Right lobe of liver (tissue), 6 donors: ENCODE data around the gene CAMK2B. TPM values are rescaled to one million over a fixed set of nuclear protein-coding genes. Genes with fewer than 3 reads are reported as not detected.
A peak's percentile ranks its signal among the peaks of the same experiment; 100 is the strongest.

Experiments used
- ATAC-seq, 4 donors: fragments of 200-7000 bp; cut with Tn5 transposase; one replicate each; pipeline ENCODE4 v1.9.1; 2020; ENCODE audit warnings: mild to moderate bottlenecking in 4 of 4, moderate library complexity in 4 of 4
- DNase-seq, 3 donors: peaks; one replicate each; pipeline ENCODE4 v3.0.0-alpha.2; 2020
- H3K27ac ChIP-seq, 3 donors: fragments of 200-600 bp; one replicate each; pipeline ENCODE4 v1.8.0; 2022
- H3K27me3 ChIP-seq, 2 donors: fragments of 200-600 bp; one replicate each; pipeline ENCODE4 v1.8.0; 2022
- H3K36me3 ChIP-seq, 4 donors: fragments of 200-600 bp; sonication (generic) in 1 of 4; one replicate each; pipeline versions ENCODE4 v1.5.1 to v1.8.0; 2017 to 2022; ENCODE audit warnings: control low read depth in 1 of 4
- H3K4me1 ChIP-seq, 4 donors: fragments of 200-600 bp; sonication (generic) in 1 of 4; one replicate each; pipeline versions ENCODE4 v1.5.1 to v1.8.0; 2017 to 2022; ENCODE audit warnings: control low read depth in 1 of 4
- H3K4me3 ChIP-seq, 3 donors: fragments of 200-600 bp; one replicate each; pipeline ENCODE4 v1.8.0; 2022
- H3K9me3 ChIP-seq, 4 donors: fragments of 200-600 bp; sonication (generic) in 1 of 4; one replicate each; pipeline versions ENCODE4 v1.5.1 to v1.8.0; 2017 to 2022; ENCODE audit warnings: control low read depth in 1 of 4
- POLR2A ChIP-seq: fragments of 450-650 bp; IDR thresholded peaks from one replicate; pipeline ENCODE4 v1.6.1; 2017; ENCODE audit warnings: antibody characterized with exemption, mild to moderate bottlenecking
- WGBS: methylation state at CpG from one replicate; pipeline ENCODE4 v1.1.6; 2018; ENCODE audit warnings: low coverage, low lambda C conversion rate; ENCODE audit not compliant: insufficient coverage; ENCODE audit errors: missing lambda C conversion rate; 5-methylcytosine and 5-hydroxymethylcytosine counted together
- intact Hi-C, 2 donors: fragments of 100-400 bp; cut with DNase I; formaldehyde crosslinking; loops; one replicate each; pipeline versions ENCODE4 v1.11.2 to v1.14.1; 2022
- total RNA-seq, 6 experiments: library from RNA; depleted of rRNA in 2 of 6; stranded (reverse); fragments of >200 nt in 2 of 6; fragmentation: NEBNext Ultra II Directional in 3 of 6; extraction: Animal tissue kit (Norgen Biotek cat#: 25700) in 3 of 6; gene quantifications; one replicate each; pipeline versions ENCODE4 v1.1.0 to v1.2.4, GENCODE V29; 2016 to 2023
- TF ChIP-seq, protein P1 (sequence below), 4 donors: fragments of 200-600 bp in 3 of 4; fragments of 450-650 bp in 1 of 4; IDR thresholded peaks; one replicate each; pipeline versions ENCODE4 v1.5.1 to v1.8.0; 2016 to 2022; ENCODE audit warnings: antibody characterized with exemption in 4 of 4, mild to moderate bottlenecking in 2 of 4
- donor health status: DM: no; HTN: yes; CAD: no.
- donor health status: DM: no; HTN: no; CAD: no.
- donor health status: DM: no; HTN: no; CAD: no.
- donor health status: DM: no; HTN: yes; CAD: no.
- donor health status: DM: no; HTN: yes; CAD: no.

CAMK2B gene
- total RNA-seq, 6 experiments from 2014 or later: 2.1 to 5.1 (median 3.3) TPM

DNA sequence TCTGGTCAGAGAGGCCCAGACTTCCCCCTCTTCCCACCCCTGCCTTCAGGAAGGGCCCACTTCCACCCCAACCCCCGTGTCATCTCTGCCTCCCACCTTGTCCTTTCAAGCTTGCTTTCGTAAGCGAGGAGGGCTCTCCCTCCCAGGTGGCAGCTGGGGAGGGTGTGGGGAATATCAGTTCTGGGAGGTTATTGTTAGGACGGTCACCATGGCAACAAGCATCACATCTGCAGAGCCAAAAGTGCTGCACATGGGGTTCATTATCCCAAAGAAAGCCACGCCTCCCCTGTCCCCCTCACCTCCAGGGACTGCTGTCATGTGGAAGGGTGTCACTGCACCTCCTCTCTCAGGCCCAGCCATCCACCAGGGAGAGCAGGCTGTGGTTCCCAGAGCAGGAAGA, 2.6 kb upstream of the CAMK2B start:
- Histone ChIP-seq H3K36me3 (no peaks in the 10 kb centered on the region), H3K27me3 (no peaks in the 10 kb centered on the region), H3K27ac (no peak overlapping the region), H3K4me1 (peaks cover 0 to 4% (median 2%) of the 10 kb centered on the region in 4 donors), H3K9me3 (no peaks in the 10 kb centered on the region), H3K4me3 (no peak overlapping the region)
- ATAC-seq: no peak
- DNase-seq: no peak
- TF ChIP-seq, protein P1, sequence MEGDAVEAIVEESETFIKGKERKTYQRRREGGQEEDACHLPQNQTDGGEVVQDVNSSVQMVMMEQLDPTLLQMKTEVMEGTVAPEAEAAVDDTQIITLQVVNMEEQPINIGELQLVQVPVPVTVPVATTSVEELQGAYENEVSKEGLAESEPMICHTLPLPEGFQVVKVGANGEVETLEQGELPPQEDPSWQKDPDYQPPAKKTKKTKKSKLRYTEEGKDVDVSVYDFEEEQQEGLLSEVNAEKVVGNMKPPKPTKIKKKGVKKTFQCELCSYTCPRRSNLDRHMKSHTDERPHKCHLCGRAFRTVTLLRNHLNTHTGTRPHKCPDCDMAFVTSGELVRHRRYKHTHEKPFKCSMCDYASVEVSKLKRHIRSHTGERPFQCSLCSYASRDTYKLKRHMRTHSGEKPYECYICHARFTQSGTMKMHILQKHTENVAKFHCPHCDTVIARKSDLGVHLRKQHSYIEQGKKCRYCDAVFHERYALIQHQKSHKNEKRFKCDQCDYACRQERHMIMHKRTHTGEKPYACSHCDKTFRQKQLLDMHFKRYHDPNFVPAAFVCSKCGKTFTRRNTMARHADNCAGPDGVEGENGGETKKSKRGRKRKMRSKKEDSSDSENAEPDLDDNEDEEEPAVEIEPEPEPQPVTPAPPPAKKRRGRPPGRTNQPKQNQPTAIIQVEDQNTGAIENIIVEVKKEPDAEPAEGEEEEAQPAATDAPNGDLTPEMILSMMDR (IDR thresholded peaks at IDR 0.05): no peak
- TF ChIP-seq POLR2A: no peak
- intact Hi-C loops: no loop called here
- 81% methylated on average over 4 of the region's 5 CpGs for WGBS

DNA sequence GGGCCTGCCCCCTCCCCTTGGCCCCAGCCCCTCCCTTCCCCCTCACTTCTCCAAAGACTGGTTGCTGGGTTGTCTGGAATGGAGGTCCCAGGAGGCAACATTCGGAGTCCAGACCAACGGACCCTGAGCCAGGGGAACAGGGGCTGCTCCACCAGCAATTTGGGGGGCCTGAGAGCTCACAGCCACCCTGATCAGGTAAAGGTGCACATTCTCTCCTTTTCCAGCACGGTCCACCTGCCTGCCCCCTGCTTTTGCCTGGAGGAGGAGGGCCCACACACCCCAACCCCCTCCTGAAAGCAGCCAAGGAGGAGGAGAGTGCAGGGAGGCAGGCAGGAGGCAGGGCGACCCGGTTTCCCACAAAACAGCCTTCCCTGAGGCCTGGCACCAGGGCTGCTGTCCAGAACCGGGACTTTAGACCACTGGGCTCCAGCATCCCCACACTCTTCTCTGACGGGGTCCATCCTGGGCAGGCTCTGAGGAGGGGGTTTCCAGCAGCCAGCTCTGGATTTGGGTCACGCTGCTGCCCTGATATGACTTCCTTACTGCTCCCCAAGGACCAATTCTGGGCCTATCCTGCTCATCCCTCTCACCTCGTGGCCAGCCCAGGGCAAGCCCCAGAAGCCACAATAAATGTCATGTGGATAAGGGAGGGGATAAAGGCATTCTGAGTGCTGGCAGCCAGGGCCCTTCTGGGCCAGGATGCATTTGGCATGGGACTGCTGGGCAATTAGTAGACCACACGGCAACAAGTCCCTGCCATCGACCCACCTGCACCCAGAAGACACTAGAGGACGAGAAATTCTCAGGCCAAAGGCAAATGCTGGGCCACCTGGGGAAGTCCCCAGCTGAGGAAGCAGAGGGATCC, 1.1 kb upstream of the CAMK2B start:
- no peak for ATAC-seq
- Histone ChIP-seq H3K4me3 (no peak overlapping the region), H3K27me3 (no peaks in the 10 kb centered on the region), H3K9me3 (no peaks in the 10 kb centered on the region), H3K36me3 (no peaks in the 10 kb centered on the region), H3K4me1 (peaks cover 0 to 16% (median 8%) of the 10 kb centered on the region in 4 donors), H3K27ac (no peak overlapping the region)
- intact Hi-C loops: no loop called here
- no peak for DNase-seq
- WGBS: 60% methylated on average over 4 of the region's 12 CpGs
- TF ChIP-seq POLR2A: no peak
- TF ChIP-seq, protein P1 (IDR thresholded peaks at IDR 0.05): no peak

DNA sequence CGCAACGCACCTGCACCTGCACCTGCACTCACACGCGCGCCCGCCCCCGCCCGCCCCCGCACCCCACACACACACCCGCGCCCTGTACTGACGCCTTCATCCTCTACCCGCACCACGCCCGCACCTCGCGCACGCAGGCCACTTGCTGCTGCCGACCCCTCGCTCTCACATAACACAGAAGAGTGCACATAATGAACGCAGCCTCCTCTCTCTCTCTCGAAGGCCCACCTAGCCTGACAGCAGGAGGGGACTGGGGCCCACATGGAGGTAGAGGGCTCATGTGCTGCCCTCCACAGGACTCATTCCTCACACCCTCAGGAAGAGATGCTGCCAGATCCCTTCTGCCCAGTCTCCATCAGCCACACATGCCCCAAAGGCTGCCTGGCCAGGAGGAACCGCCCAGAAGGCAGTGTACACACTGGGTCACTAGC, 432 bp upstream of the CAMK2B start:
- Histone ChIP-seq H3K9me3 (no peaks in the 10 kb centered on the region), H3K27me3 (no peaks in the 10 kb centered on the region), H3K4me1 (peaks cover 0 to 21% (median 9%) of the 10 kb centered on the region in 4 donors), H3K36me3 (no peaks in the 10 kb centered on the region), H3K27ac (no peak overlapping the region), H3K4me3 (peak overlapping the region in 1 of 3 donors; percentile 47)
- WGBS: 0% methylated on average over 1 of the region's 23 CpGs
- ATAC-seq: peak in 1 of 4 donors; percentile 6
- peak in 1 of 3 donors; percentile 52 for DNase-seq
- TF ChIP-seq, protein P1 (IDR thresholded peaks at IDR 0.05): peak in 1 of 4 donors; percentile 7
- no peak for TF ChIP-seq POLR2A
- intact Hi-C loops: no loop called here

DNA sequence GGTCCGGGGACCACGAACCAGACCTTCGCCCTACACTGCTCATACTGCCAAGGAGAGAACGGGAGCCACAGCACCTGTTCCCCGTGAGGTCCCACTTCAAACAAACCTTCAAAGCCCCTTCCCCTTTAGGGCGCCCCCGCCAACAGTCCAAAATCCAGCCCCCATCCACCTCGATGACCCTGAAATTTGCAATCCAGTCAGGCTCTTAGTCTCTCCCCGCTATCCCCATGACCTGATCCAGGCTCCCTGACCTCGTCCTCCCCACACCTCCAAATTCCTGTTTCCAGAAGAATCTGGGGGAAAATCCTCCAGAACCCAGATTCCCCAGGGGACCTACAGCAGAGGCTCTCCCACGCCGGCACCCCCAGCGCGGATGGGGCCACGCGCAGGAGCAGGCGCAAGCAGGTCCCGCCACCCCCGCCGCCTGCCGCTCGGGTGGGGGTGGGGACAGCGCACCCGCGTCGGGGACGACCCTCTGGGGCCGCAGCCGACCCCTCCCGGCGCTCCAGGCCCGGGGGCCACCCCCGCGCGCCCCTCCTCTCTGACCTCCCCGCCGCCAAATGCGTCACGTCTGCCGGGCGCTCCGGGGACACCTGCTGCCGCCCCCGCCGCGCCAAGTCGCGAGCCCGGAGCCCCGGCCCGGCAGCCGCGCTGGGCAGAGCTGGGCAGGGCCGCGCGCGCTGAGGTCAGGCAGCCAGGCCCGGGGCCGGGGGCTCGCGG, 753 bp downstream of the CAMK2B start:
- DNase-seq (no peak), ATAC-seq (no peak)
- WGBS: 9% methylated on average over 5 of the region's 61 CpGs
- no peaks in the 10 kb centered on the region for H3K9me3 ChIP-seq
- H3K4me3 ChIP-seq: peak overlapping the region; percentile 20 to 47 (median 38)
- intact Hi-C loops: no loop called here
- no peak overlapping the region for H3K27ac ChIP-seq
- no peaks in the 10 kb centered on the region for H3K36me3 ChIP-seq
- peaks cover 0 to 21% (median 10%) of the 10 kb centered on the region in 4 donors for H3K4me1 ChIP-seq
- no peak for TF ChIP-seq POLR2A
- TF ChIP-seq, protein P1 (IDR thresholded peaks at IDR 0.05): no peak
- no peaks in the 10 kb centered on the region for H3K27me3 ChIP-seq
